Fibroblast of gingiva (primary cell): Measurements from ENCODE around the gene REELD1.

Experiments
- DNase-seq: peaks from one replicate; pipeline ENCODE4 v3.0.0-alpha.2; 2011; ENCODE audit warnings: low read depth

The REELD1 gene

GRCh38 chr4:146269228-146269653 lies 54.9 kb downstream of the REELD1 start:
- no peak for DNase-seq

GRCh38 chr4:146271466-146271865 lies 57.1 kb downstream of the REELD1 start:
- DNase-seq = no peak

- DNase-seq = no peak
These were observed 59.0 kb downstream of the REELD1 start for GRCh38 chr4:146273204-146273901.

GRCh38 chr4:146274774-146275173 lies 60.4 kb downstream of the REELD1 start:
- no peak for DNase-seq

GRCh38 chr4:146275370-146275769 lies 61.0 kb downstream of the REELD1 start:
- DNase-seq = no peak

GRCh38 chr4:146278986-146279385 lies 64.6 kb downstream of the REELD1 start:
- DNase-seq = no peak
